ENCODE data around the gene NAALADL2. TPM values are rescaled to one million over a fixed set of nuclear protein-coding genes. Genes with fewer than 3 reads are reported as not detected.
A peak's percentile ranks its signal among the peaks of the same experiment; 100 is the strongest.

The NAALADL2 gene
- total RNA-seq, 1 experiment from 2014 or later: 12.8 TPM

DNA sequence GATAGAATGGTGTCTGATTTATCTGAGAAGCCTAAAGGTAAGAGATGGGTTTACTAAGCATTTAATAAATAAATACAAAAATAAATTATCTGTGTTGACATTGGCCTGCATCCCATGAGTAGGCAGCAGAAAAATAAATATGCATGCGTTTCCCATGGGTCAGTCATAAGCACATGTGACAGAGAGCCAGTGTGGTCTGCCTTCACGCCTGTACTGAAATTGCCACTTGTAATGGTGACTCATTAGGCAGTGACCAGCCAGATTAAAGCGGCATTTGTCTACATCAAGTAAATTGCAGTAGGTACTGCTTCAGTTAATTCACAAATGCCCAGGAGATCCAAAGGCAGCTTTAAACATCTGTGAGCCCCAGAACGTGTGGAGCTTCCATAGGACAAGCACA is 399.6 kb downstream of the NAALADL2 start:
- H3K4me2 ChIP-seq: no peak overlapping the region
- TF ChIP-seq, protein P1, sequence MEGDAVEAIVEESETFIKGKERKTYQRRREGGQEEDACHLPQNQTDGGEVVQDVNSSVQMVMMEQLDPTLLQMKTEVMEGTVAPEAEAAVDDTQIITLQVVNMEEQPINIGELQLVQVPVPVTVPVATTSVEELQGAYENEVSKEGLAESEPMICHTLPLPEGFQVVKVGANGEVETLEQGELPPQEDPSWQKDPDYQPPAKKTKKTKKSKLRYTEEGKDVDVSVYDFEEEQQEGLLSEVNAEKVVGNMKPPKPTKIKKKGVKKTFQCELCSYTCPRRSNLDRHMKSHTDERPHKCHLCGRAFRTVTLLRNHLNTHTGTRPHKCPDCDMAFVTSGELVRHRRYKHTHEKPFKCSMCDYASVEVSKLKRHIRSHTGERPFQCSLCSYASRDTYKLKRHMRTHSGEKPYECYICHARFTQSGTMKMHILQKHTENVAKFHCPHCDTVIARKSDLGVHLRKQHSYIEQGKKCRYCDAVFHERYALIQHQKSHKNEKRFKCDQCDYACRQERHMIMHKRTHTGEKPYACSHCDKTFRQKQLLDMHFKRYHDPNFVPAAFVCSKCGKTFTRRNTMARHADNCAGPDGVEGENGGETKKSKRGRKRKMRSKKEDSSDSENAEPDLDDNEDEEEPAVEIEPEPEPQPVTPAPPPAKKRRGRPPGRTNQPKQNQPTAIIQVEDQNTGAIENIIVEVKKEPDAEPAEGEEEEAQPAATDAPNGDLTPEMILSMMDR (conservative IDR thresholded peaks at IDR 0.05): no peak
- TF ChIP-seq EZH2 (IDR thresholded peaks at IDR 0.05; ENCODE audit: low read depth): no peak
- ChIA-PET CTCF (no interaction called here), POLR2A (ENCODE audit: unreplicated experiment) (interaction anchor here (0.6 kb wide), 1 partner anchor 711 kb away, joined by 12 read pairs; no protein-coding TSS in a partner anchor)
- DNase-seq: no peak
- H4K20me1 ChIP-seq (ENCODE audit: insufficient read depth): no peaks in the 10 kb centered on the region
- BruUV-seq (replicated peaks): no TSS peak
- no peak overlapping the region for H2AFZ ChIP-seq
- H3K9me3 ChIP-seq (ENCODE audit: insufficient read depth, low read depth): no peaks in the 10 kb centered on the region
- H3K79me2 ChIP-seq (ENCODE audit: low read depth): no peaks in the 10 kb centered on the region
- H3K9me2 ChIP-seq (ENCODE audit: insufficient read depth): no peaks in the 10 kb centered on the region
- H3K4me3 ChIP-seq: no peak overlapping the region
- no peak overlapping the region for H3K27ac ChIP-seq
- H3K4me1 ChIP-seq (replicated peaks; ENCODE audit: insufficient read depth): no peaks in the 10 kb centered on the region
- H3F3A ChIP-seq (ENCODE audit: insufficient read depth, low read depth): no peaks in the 10 kb centered on the region
- H3K27me3 ChIP-seq (ENCODE audit: insufficient read depth, low read depth): no peaks in the 10 kb centered on the region
- intact Hi-C loops (cut with micrococcal nuclease; ENCODE audit: unreplicated experiment): no loop called here
- no peaks in the 10 kb centered on the region for H3K36me3 ChIP-seq (ENCODE audit: low read depth)

DNA sequence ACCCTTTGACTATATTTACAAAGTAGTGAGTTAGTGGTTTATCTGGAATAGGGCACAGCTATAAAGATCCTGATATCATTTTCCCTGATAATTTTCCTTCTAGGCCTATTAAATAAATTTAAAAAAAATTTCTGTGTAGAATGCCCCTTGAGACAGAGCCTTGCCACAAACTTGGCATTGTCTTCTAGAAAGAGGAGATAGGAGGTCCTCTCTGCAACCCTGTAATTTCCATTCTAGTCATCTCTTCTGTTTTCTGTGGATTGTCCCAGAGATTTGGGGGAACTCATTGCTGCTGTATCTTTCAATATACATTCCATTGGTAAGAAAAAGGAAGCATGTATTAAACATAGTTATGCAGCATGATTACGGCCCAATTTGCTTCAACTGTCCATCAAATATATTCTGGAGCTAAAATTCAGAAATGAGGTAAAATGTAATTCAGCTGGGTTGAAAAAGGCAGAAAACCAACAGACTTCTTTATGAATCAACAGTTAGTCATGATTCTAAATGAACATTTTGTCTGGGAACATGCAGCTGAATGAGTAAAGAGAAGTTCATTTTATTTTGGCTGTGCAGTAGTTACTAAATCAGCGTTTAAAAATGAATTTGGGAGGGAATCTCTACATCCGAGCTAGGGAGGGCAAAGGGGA is 401.1 kb downstream of the NAALADL2 start:
- no peaks in the 10 kb centered on the region for H3K36me3 ChIP-seq (ENCODE audit: low read depth)
- H3K27me3 ChIP-seq (ENCODE audit: insufficient read depth, low read depth): no peaks in the 10 kb centered on the region
- no TSS peak for BruUV-seq (replicated peaks)
- no peak overlapping the region for H3K27ac ChIP-seq
- intact Hi-C loops (cut with micrococcal nuclease; ENCODE audit: unreplicated experiment): no loop called here
- no peaks in the 10 kb centered on the region for H4K20me1 ChIP-seq (ENCODE audit: insufficient read depth)
- H3K4me3 ChIP-seq: no peak overlapping the region
- H2AFZ ChIP-seq: no peak overlapping the region; the same call in 1 of the 2 replicates
- no peak for DNase-seq
- H3K4me2 ChIP-seq: no peak overlapping the region
- ChIA-PET CTCF (interaction anchor here (0.7 kb wide), 1 partner anchor 117 kb away, joined by 3 read pairs; no protein-coding TSS in a partner anchor), POLR2A (ENCODE audit: unreplicated experiment) (no interaction called here)
- H3K9me3 ChIP-seq (ENCODE audit: insufficient read depth, low read depth): no peaks in the 10 kb centered on the region
- no peaks in the 10 kb centered on the region for H3K79me2 ChIP-seq (ENCODE audit: low read depth)
- no peaks in the 10 kb centered on the region for H3K9me2 ChIP-seq (ENCODE audit: insufficient read depth)
- H3F3A ChIP-seq (ENCODE audit: insufficient read depth, low read depth): no peaks in the 10 kb centered on the region
- no peaks in the 10 kb centered on the region for H3K4me1 ChIP-seq (replicated peaks; ENCODE audit: insufficient read depth)
- TF ChIP-seq, protein P1 (conservative IDR thresholded peaks at IDR 0.05): no peak
- no peak for TF ChIP-seq EZH2 (IDR thresholded peaks at IDR 0.05; ENCODE audit: low read depth)

DNA sequence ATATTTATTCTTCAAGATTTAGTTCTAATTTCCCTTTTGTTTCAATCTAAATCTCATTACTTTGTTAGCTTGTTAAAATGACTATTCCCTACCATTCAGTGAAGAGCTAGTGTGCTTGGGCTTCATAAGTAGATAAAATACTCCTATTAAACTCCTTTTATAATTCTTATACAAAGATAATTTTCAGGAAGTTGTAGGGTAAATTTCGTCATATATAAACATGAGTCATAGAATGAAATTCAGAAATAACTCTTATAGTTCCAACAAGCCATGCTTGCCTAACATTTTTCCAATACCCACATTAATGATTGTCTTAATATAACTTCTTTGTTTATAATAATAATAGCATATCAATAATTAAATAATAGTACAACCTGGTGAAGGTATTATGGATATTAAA is 407.3 kb downstream of the NAALADL2 start:
- H3K9me3 ChIP-seq (ENCODE audit: insufficient read depth, low read depth): no peaks in the 10 kb centered on the region
- no peaks in the 10 kb centered on the region for H3K79me2 ChIP-seq (ENCODE audit: low read depth)
- H3K27me3 ChIP-seq (ENCODE audit: insufficient read depth, low read depth): no peaks in the 10 kb centered on the region
- CTCF ChIA-PET: no interaction called here
- H4K20me1 ChIP-seq (ENCODE audit: insufficient read depth): no peaks in the 10 kb centered on the region
- no peak overlapping the region for H2AFZ ChIP-seq
- H3K4me2 ChIP-seq: no peak overlapping the region; the same call in 1 of the 2 replicates
- no peak for TF ChIP-seq EZH2 (IDR thresholded peaks at IDR 0.05; ENCODE audit: low read depth)
- TF ChIP-seq, protein P1 (conservative IDR thresholded peaks at IDR 0.05): no peak
- intact Hi-C loops (cut with micrococcal nuclease; ENCODE audit: unreplicated experiment): no loop called here
- no peaks in the 10 kb centered on the region for H3K9me2 ChIP-seq (ENCODE audit: insufficient read depth)
- no TSS peak for BruUV-seq (replicated peaks)
- peak in 1 of 2 experiments; percentile 56 for DNase-seq
- no peaks in the 10 kb centered on the region; the same call in 1 of the 2 replicates for H3K4me1 ChIP-seq (replicated peaks; ENCODE audit: insufficient read depth)
- POLR2A ChIA-PET (ENCODE audit: unreplicated experiment): no interaction called here
- no peaks in the 10 kb centered on the region for H3K36me3 ChIP-seq (ENCODE audit: low read depth)
- H3K4me3 ChIP-seq: no peak overlapping the region
- H3K27ac ChIP-seq: no peak overlapping the region
- no peaks in the 10 kb centered on the region for H3F3A ChIP-seq (ENCODE audit: insufficient read depth, low read depth)
